HCT116 (cell line): ENCODE measurements around the gene CLDN20. TPM values are rescaled to one million over a fixed set of nuclear protein-coding genes. Genes with fewer than 3 reads are reported as not detected.

Experiments
- ATAC-seq: fragments of 200-7000 bp; cut with Tn5 transposase; 2 replicates; pipeline ENCODE4 v1.9.1; 2020; ENCODE audit warnings: mild to moderate bottlenecking, moderate library complexity
- BruUV-seq: library from RNA; stranded (reverse); fragments of 400-500 nt; replicated peaks from 2 replicates; lab custom pipeline; 2021; lab: Mats Ljungman, UMichigan
- CTCF ChIA-PET: fragments of 300-600 bp; sonication (Branson Sonifier 250); formaldehyde crosslinking; loops from one replicate; lab custom pipeline; 2021; ENCODE audit warnings: antibody characterized with exemption; lab: Charles Lee
- POLR2A ChIA-PET: fragments of 300-600, 350-600 bp; sonication (Branson Sonifier 250); formaldehyde crosslinking; loops from one replicate; lab custom pipeline; 2021; ENCODE audit warnings: antibody characterized with exemption; lab: Charles Lee
- RAD21 ChIA-PET, 2 experiments: fragments of 300-600 bp; sonication (Branson Sonifier 250); formaldehyde crosslinking; loops; one replicate each; lab custom pipeline; 2023; ENCODE audit warnings: low total read pairs in 2 of 2; ENCODE audit not compliant: uncharacterized antibody in 2 of 2, unreplicated experiment in 2 of 2, low non-redundant PET in 1 of 2; lab: Charles Lee
- DNase-seq: peaks from one replicate; pipeline ENCODE4 v3.0.0-alpha.2; 2010; ENCODE audit warnings: low read depth, low spot score
- H2AFZ ChIP-seq: fragments of 200-600 bp; shearing (Covaris generic), sonication (generic); 2 replicates; pipeline ENCODE4 v1.6.1; 2017; ENCODE audit warnings: low read depth, mixed run types, mixed read lengths, antibody characterized with exemption, low read length; ENCODE audit not compliant: poor library complexity, severe bottlenecking
- H3K27ac ChIP-seq: 2 replicates; pipeline ENCODE4 v1.5.1; 2012; ENCODE audit warnings: low read depth, low read length
- H3K27me3 ChIP-seq: fragments of 200-600 bp; sonication (generic); 2 replicates; pipeline ENCODE4 v1.6.1; 2016; ENCODE audit warnings: mixed run types, low read length, mixed read lengths; ENCODE audit not compliant: insufficient read depth
- H3K36me3 ChIP-seq, 2 experiments: fragments of 200-500 bp in 1 of 2; fragments of 200-600 bp in 1 of 2; sonication (Bioruptor generic) in 1 of 2; sonication (generic) in 1 of 2; 2 replicates each; pipeline versions ENCODE4 v1.5.1 to v1.6.1; 2014 to 2016; ENCODE audit warnings: low read length in 2 of 2, inconsistent platforms in 1 of 2, mixed read lengths in 1 of 2, mixed run types in 1 of 2; ENCODE audit not compliant: insufficient read depth in 2 of 2, control insufficient read depth in 1 of 2
- H3K4me1 ChIP-seq, 2 experiments: fragments of 200-600 bp in 1 of 2; sonication (generic) in 1 of 2; 2 replicates each; pipeline versions ENCODE4 v1.5.1 to v1.6.1; 2012 to 2017; ENCODE audit warnings: low read length in 2 of 2, inconsistent platforms in 1 of 2, mild to moderate bottlenecking in 1 of 2, mixed read lengths in 1 of 2, mixed run types in 1 of 2, moderate library complexity in 1 of 2; ENCODE audit not compliant: insufficient read depth in 2 of 2, control insufficient read depth in 1 of 2
- H3K4me2 ChIP-seq: fragments of 200-600 bp; sonication (generic); 2 replicates; pipeline ENCODE4 v1.6.1; 2017; ENCODE audit warnings: mixed run types, low read length, mixed read lengths
- H3K4me3 ChIP-seq, 2 experiments: fragments of 200-600 bp in 1 of 2; sonication (generic) in 1 of 2; replicated peaks in 1 of 2; 2 replicates each; pipeline ENCODE4 v1.5.1; 2011 to 2016; ENCODE audit warnings: low read length in 2 of 2, control low read depth in 1 of 2, low read depth in 1 of 2, mild to moderate bottlenecking in 1 of 2, mixed read lengths in 1 of 2, mixed run types in 1 of 2
- H3K79me2 ChIP-seq: fragments of 200-600 bp; sonication (generic); 2 replicates; pipeline ENCODE4 v1.6.1; 2017; ENCODE audit warnings: mild to moderate bottlenecking, mixed run types, low read length, moderate library complexity, mixed read lengths; ENCODE audit not compliant: insufficient read depth
- H3K9ac ChIP-seq: fragments of 200-600 bp; sonication (generic); 2 replicates; pipeline ENCODE4 v1.6.1; 2016; ENCODE audit warnings: low read length, mixed read lengths
- H3K9me2 ChIP-seq: fragments of 200-600 bp; sonication (generic), shearing (Covaris generic); 2 replicates; pipeline ENCODE4 v1.6.1; 2017; ENCODE audit warnings: mixed run types, mild to moderate bottlenecking, moderate library complexity; ENCODE audit not compliant: insufficient read depth
- H3K9me3 ChIP-seq, 2 experiments: fragments of 200-500 bp in 1 of 2; fragments of 200-600 bp in 1 of 2; sonication (Bioruptor generic) in 1 of 2; sonication (generic) in 1 of 2; 2 replicates each; pipeline ENCODE4 v1.6.1; 2014 to 2017; ENCODE audit warnings: low read length in 2 of 2, mixed read lengths in 2 of 2, inconsistent platforms in 1 of 2, low read depth in 1 of 2, mild to moderate bottlenecking in 1 of 2, mixed run types in 1 of 2, moderate library complexity in 1 of 2; ENCODE audit not compliant: control insufficient read depth in 1 of 2, insufficient read depth in 1 of 2
- H4K20me1 ChIP-seq: fragments of 200-600 bp; sonication (generic), shearing (Covaris generic); 2 replicates; pipeline ENCODE4 v1.6.1; 2017; ENCODE audit warnings: mixed run types, mild to moderate bottlenecking, moderate library complexity; ENCODE audit not compliant: insufficient read depth
- EGR1 ChIP-seq: IDR thresholded peaks from 2 replicates; pipeline ENCODE4 v1.6.1; 2012; ENCODE audit warnings: low read depth
- POLR2A ChIP-seq: IDR thresholded peaks from 2 replicates; pipeline ENCODE4 v1.7.0; 2011; ENCODE audit warnings: borderline replicate concordance; ENCODE audit not compliant: insufficient read depth, insufficient read length; ENCODE audit errors: extremely low read depth
- SRF ChIP-seq: IDR thresholded peaks from 2 replicates; pipeline ENCODE4 v1.6.1; 2012; ENCODE audit warnings: low read depth
- YY1 ChIP-seq: IDR thresholded peaks from 2 replicates; pipeline ENCODE4 v1.6.1; 2011; ENCODE audit warnings: low read length, low read depth, moderate library complexity, mild to moderate bottlenecking; ENCODE audit not compliant: insufficient replicate concordance; ENCODE audit errors: extremely low read depth
- ZNF274 ChIP-seq: fragments of 200-500 bp; sonication (Bioruptor generic); IDR thresholded peaks from 2 replicates; pipeline ENCODE4 v1.6.1; 2014; ENCODE audit warnings: mild to moderate bottlenecking, low read depth, low read length, inconsistent platforms
- intact Hi-C: fragments of 100-400 bp; cut with micrococcal nuclease; formaldehyde crosslinking; loops from 2 replicates; pipeline ENCODE4 v1.10.0; 2022
- total RNA-seq: library from RNA; stranded (reverse); gene quantifications from one replicate; pipeline ENCODE4 v1.2.1, GENCODE V29; 2021; ENCODE audit not compliant: unreplicated experiment
- TF ChIP-seq, protein P1 (sequence below): IDR thresholded peaks from 2 replicates; pipeline ENCODE4 v1.6.1; 2011; ENCODE audit warnings: mild to moderate bottlenecking, low read length, moderate library complexity; ENCODE audit not compliant: insufficient replicate concordance; ENCODE audit errors: extremely low read depth
- TF ChIP-seq, protein P2 (sequence below): IDR thresholded peaks from 2 replicates; pipeline ENCODE4 v1.6.1; 2012
- TF ChIP-seq, protein P3 (sequence below): IDR thresholded peaks from 2 replicates; pipeline ENCODE4 v1.6.1; 2012; ENCODE audit warnings: low read depth
- TF ChIP-seq, protein P4 (sequence below): IDR thresholded peaks from 2 replicates; pipeline ENCODE4 v1.6.1; 2012

The CLDN20 gene
- total RNA-seq, 1 experiment from 2014 or later: not detected

DNA sequence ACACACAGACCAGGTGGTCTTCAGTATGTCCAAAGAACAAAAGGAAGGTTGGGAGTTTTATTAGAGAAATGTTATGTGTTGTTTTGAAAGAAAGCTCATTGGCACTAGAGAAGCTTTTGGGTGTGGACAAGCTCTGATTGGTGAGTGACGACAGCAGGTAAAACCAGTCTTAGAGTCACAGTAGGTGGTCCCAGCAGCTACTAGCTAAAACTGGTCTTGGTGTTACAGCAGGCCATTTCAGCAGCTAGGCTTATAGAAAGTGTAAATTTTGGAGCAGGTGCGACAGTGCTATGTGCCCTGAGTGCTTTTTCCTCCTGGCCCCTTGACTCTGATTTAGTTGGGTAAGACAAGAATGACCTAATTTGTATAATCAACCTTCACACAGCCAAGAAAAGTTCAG lies 3.6 kb downstream of the CLDN20 start:
- no peak overlapping the region for H2AFZ ChIP-seq
- no peak overlapping the region for H3K4me3 ChIP-seq
- no peak for DNase-seq
- BruUV-seq: no TSS peak
- no peaks in the 10 kb centered on the region; a peak in 1 of 4 replicates for H3K36me3 ChIP-seq
- no peaks in the 10 kb centered on the region for H3K9me3 ChIP-seq
- H3K9me2 ChIP-seq: no peaks in the 10 kb centered on the region
- ChIA-PET POLR2A (no interaction called here), RAD21 (no interaction called here), CTCF (interaction anchor here (1.5 kb wide), 1 partner anchor 90 kb away, joined by 3 read pairs; no protein-coding TSS in a partner anchor)
- no peak overlapping the region for H3K27ac ChIP-seq
- peaks cover 0 to 3% of the 10 kb centered on the region in 2 experiments; a peak in 1 of 4 replicates for H3K4me1 ChIP-seq
- no peak for ATAC-seq
- TF ChIP-seq POLR2A (no peak), YY1 (no peak), ZNF274 (no peak), SRF (no peak), EGR1 (no peak)
- TF ChIP-seq, protein P1, sequence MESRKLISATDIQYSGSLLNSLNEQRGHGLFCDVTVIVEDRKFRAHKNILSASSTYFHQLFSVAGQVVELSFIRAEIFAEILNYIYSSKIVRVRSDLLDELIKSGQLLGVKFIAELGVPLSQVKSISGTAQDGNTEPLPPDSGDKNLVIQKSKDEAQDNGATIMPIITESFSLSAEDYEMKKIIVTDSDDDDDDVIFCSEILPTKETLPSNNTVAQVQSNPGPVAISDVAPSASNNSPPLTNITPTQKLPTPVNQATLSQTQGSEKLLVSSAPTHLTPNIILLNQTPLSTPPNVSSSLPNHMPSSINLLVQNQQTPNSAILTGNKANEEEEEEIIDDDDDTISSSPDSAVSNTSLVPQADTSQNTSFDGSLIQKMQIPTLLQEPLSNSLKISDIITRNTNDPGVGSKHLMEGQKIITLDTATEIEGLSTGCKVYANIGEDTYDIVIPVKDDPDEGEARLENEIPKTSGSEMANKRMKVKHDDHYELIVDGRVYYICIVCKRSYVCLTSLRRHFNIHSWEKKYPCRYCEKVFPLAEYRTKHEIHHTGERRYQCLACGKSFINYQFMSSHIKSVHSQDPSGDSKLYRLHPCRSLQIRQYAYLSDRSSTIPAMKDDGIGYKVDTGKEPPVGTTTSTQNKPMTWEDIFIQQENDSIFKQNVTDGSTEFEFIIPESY: no peak
- TF ChIP-seq, protein P2, sequence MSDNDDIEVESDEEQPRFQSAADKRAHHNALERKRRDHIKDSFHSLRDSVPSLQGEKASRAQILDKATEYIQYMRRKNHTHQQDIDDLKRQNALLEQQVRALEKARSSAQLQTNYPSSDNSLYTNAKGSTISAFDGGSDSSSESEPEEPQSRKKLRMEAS: no peak
- TF ChIP-seq, protein P3, sequence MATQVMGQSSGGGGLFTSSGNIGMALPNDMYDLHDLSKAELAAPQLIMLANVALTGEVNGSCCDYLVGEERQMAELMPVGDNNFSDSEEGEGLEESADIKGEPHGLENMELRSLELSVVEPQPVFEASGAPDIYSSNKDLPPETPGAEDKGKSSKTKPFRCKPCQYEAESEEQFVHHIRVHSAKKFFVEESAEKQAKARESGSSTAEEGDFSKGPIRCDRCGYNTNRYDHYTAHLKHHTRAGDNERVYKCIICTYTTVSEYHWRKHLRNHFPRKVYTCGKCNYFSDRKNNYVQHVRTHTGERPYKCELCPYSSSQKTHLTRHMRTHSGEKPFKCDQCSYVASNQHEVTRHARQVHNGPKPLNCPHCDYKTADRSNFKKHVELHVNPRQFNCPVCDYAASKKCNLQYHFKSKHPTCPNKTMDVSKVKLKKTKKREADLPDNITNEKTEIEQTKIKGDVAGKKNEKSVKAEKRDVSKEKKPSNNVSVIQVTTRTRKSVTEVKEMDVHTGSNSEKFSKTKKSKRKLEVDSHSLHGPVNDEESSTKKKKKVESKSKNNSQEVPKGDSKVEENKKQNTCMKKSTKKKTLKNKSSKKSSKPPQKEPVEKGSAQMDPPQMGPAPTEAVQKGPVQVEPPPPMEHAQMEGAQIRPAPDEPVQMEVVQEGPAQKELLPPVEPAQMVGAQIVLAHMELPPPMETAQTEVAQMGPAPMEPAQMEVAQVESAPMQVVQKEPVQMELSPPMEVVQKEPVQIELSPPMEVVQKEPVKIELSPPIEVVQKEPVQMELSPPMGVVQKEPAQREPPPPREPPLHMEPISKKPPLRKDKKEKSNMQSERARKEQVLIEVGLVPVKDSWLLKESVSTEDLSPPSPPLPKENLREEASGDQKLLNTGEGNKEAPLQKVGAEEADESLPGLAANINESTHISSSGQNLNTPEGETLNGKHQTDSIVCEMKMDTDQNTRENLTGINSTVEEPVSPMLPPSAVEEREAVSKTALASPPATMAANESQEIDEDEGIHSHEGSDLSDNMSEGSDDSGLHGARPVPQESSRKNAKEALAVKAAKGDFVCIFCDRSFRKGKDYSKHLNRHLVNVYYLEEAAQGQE: no peak
- TF ChIP-seq, protein P4, sequence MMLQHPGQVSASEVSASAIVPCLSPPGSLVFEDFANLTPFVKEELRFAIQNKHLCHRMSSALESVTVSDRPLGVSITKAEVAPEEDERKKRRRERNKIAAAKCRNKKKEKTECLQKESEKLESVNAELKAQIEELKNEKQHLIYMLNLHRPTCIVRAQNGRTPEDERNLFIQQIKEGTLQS: no peak
- intact Hi-C loops: no loop called here
- no peaks in the 10 kb centered on the region for H3K27me3 ChIP-seq
- no peak overlapping the region for H3K4me2 ChIP-seq
- no peak overlapping the region for H3K9ac ChIP-seq
- H4K20me1 ChIP-seq: no peaks in the 10 kb centered on the region
- H3K79me2 ChIP-seq: no peaks in the 10 kb centered on the region; the same call in 1 of the 2 replicates
